H9 (cell line): ENCODE results near the gene FAM174C. TPM values are rescaled to one million over a fixed set of nuclear protein-coding genes. Genes with fewer than 3 reads are reported as not detected.

Source experiments
- DNase-seq: peaks from one replicate; pipeline ENCODE4 v3.0.0-alpha.2; 2017
- H2AFZ ChIP-seq: one replicate; pipeline ENCODE4 v1.6.1; 2013; ENCODE audit warnings: mild to moderate bottlenecking, low read length, control low read depth, moderate library complexity
- H2AK5ac ChIP-seq: 2 replicates; pipeline ENCODE4 v1.6.1; 2013; ENCODE audit warnings: low read length, control low read depth, mixed read lengths; ENCODE audit not compliant: insufficient read length
- H2BK120ac ChIP-seq: one replicate; pipeline ENCODE4 v1.6.1; 2013; ENCODE audit warnings: low read depth, mild to moderate bottlenecking, low read length, control low read depth, inconsistent platforms; ENCODE audit not compliant: poor library complexity, severe bottlenecking
- H2BK12ac ChIP-seq: 2 replicates; pipeline ENCODE4 v1.6.1; 2013; ENCODE audit warnings: low read length, control low read depth, mixed read lengths, low read depth; ENCODE audit not compliant: insufficient read length
- H2BK15ac ChIP-seq: 2 replicates; pipeline ENCODE4 v1.6.1; 2013; ENCODE audit warnings: low read depth, low read length, control low read depth
- H2BK20ac ChIP-seq: one replicate; pipeline ENCODE4 v1.6.1; 2013; ENCODE audit warnings: low read depth, mild to moderate bottlenecking, low read length, control low read depth, inconsistent platforms; ENCODE audit not compliant: poor library complexity, severe bottlenecking
- H2BK5ac ChIP-seq: 2 replicates; pipeline ENCODE4 v1.6.1; 2013; ENCODE audit warnings: low read length, control low read depth, mixed read lengths; ENCODE audit not compliant: insufficient read length
- H3K14ac ChIP-seq: 2 replicates; pipeline ENCODE4 v1.6.1; 2013; ENCODE audit warnings: low read length, control low read depth; ENCODE audit not compliant: insufficient read depth
- H3K18ac ChIP-seq: 2 replicates; pipeline ENCODE4 v1.6.1; 2013; ENCODE audit warnings: low read depth, mild to moderate bottlenecking, mixed read lengths, low read length, control low read depth; ENCODE audit not compliant: insufficient read length
- H3K23ac ChIP-seq: 2 replicates; pipeline ENCODE4 v1.6.1; 2013; ENCODE audit warnings: low read length, control low read depth, mixed read lengths, low read depth; ENCODE audit not compliant: insufficient read length
- H3K23me2 ChIP-seq: 2 replicates; pipeline ENCODE4 v1.6.1; 2013; ENCODE audit warnings: low read depth, mild to moderate bottlenecking, mixed read lengths, low read length, control low read depth; ENCODE audit not compliant: insufficient read length, poor library complexity, severe bottlenecking
- H3K27ac ChIP-seq: 2 replicates; pipeline ENCODE4 v1.5.1; 2013; ENCODE audit warnings: low read length, control low read depth, mixed read lengths, low read depth; ENCODE audit not compliant: insufficient read length
- H3K27me3 ChIP-seq: 2 replicates; pipeline ENCODE4 v1.6.1; 2013; ENCODE audit warnings: low read length, control low read depth, inconsistent platforms; ENCODE audit not compliant: insufficient read depth
- H3K4ac ChIP-seq: 2 replicates; pipeline ENCODE4 v1.6.1; 2013; ENCODE audit warnings: low read depth, mild to moderate bottlenecking, control low read depth, inconsistent platforms, low read length, moderate library complexity
- H3K4me1 ChIP-seq: 2 replicates; pipeline ENCODE4 v1.6.1; 2013; ENCODE audit warnings: low read length, control low read depth, inconsistent platforms; ENCODE audit not compliant: insufficient read depth
- H3K4me2 ChIP-seq: 2 replicates; pipeline ENCODE4 v1.6.1; 2013; ENCODE audit warnings: low read length, control low read depth, mixed read lengths; ENCODE audit not compliant: insufficient read length, insufficient read depth
- H3K56ac ChIP-seq: 2 replicates; pipeline ENCODE4 v1.6.1; 2013; ENCODE audit warnings: low read depth, mild to moderate bottlenecking, mixed read lengths, low read length, control low read depth; ENCODE audit not compliant: insufficient read length
- H3K79me1 ChIP-seq: 2 replicates; pipeline ENCODE4 v1.6.1; 2013; ENCODE audit warnings: low read depth, mild to moderate bottlenecking, moderate library complexity, low read length, control low read depth, inconsistent platforms; ENCODE audit not compliant: insufficient read depth, poor library complexity, severe bottlenecking
- H3K79me2 ChIP-seq: 2 replicates; pipeline ENCODE4 v1.6.1; 2013; ENCODE audit warnings: low read length, control low read depth, inconsistent platforms; ENCODE audit not compliant: insufficient read depth
- H3K9ac ChIP-seq: 2 replicates; pipeline ENCODE4 v1.6.1; 2013; ENCODE audit warnings: low read length, control low read depth, mixed read lengths; ENCODE audit not compliant: insufficient read length; ENCODE audit errors: extremely low read depth
- H3K9me3 ChIP-seq: one replicate; pipeline ENCODE4 v1.6.1; 2013; ENCODE audit warnings: low read depth, low read length, inconsistent platforms; ENCODE audit not compliant: control insufficient read depth
- H3T11ph ChIP-seq: one replicate; pipeline ENCODE4 v1.6.1; 2013; ENCODE audit warnings: mild to moderate bottlenecking, low read length, control low read depth, inconsistent platforms
- H4K20me1 ChIP-seq: one replicate; pipeline ENCODE4 v1.6.1; 2013; ENCODE audit not compliant: control insufficient read depth, insufficient read length, insufficient read depth
- H4K5ac ChIP-seq: 2 replicates; pipeline ENCODE4 v1.6.1; 2013; ENCODE audit warnings: low read depth, mild to moderate bottlenecking, mixed read lengths, low read length, control low read depth; ENCODE audit not compliant: insufficient read length
- H4K8ac ChIP-seq: replicated peaks from 2 replicates; pipeline ENCODE4 v1.6.1; 2013; ENCODE audit warnings: low read length, control low read depth, mixed read lengths, low read depth; ENCODE audit not compliant: insufficient read length
- H4K91ac ChIP-seq: 2 replicates; pipeline ENCODE4 v1.6.1; 2013; ENCODE audit warnings: low read depth, mild to moderate bottlenecking, moderate library complexity, mixed read lengths, low read length, control low read depth; ENCODE audit not compliant: insufficient read length
- H3K27ac Mint-ChIP-seq, 3 experiments: 2 replicates in 2 of 3; 3 replicates in 1 of 3; pipeline ENCODE4 v1.8.0; 2020 to 2021; ENCODE audit warnings: mixed read lengths in 3 of 3, mild to moderate bottlenecking in 1 of 3, moderate library complexity in 1 of 3
- H3K27me3 Mint-ChIP-seq: 2 replicates; pipeline ENCODE4 v1.8.0; 2021; ENCODE audit warnings: low read depth, mild to moderate bottlenecking, moderate library complexity, mixed read lengths
- H3K36me3 Mint-ChIP-seq, 3 experiments: 2 replicates in 2 of 3; 3 replicates in 1 of 3; pipeline ENCODE4 v1.8.0; 2020 to 2021; ENCODE audit warnings: low read depth in 3 of 3, mixed read lengths in 3 of 3; ENCODE audit not compliant: insufficient read depth in 1 of 3
- H3K4me1 Mint-ChIP-seq, 2 experiments: 2 replicates each; pipeline ENCODE4 v1.8.0; 2020; ENCODE audit warnings: mixed read lengths in 2 of 2
- H3K4me3 Mint-ChIP-seq, 2 experiments: 2 replicates in 1 of 2; 3 replicates in 1 of 2; pipeline ENCODE4 v1.8.0; 2020 to 2021; ENCODE audit warnings: mild to moderate bottlenecking in 2 of 2, mixed read lengths in 2 of 2, moderate library complexity in 1 of 2
- H3K9me3 Mint-ChIP-seq, 2 experiments: 2 replicates in 1 of 2; 3 replicates in 1 of 2; pipeline ENCODE4 v1.8.0; 2020; ENCODE audit warnings: mild to moderate bottlenecking in 2 of 2, mixed read lengths in 2 of 2, moderate library complexity in 1 of 2
- WGBS: extraction: QIAGEN DNeasy Blood & Tissue Kit; methylation state at CpG from one replicate; pipeline ENCODE4 v1.1.7; 2013; ENCODE audit warnings: missing lambda C conversion rate, low lambda C conversion rate, mixed read lengths; ENCODE audit not compliant: insufficient read length; ENCODE audit errors: extremely low coverage; 5-methylcytosine and 5-hydroxymethylcytosine counted together
- total RNA-seq: library from RNA; stranded (reverse); gene quantifications from 2 replicates; pipeline ENCODE4 v1.2.1, GENCODE V29; 2021
- TF ChIP-seq, protein P1 (sequence below): fragments of 200-600 bp; sonication (generic); conservative IDR thresholded peaks from 3 replicates; pipeline ENCODE4 v1.8.0; 2021; ENCODE audit warnings: antibody characterized with exemption, mild to moderate bottlenecking

The FAM174C gene
- total RNA-seq, 1 experiment from 2014 or later = 63.0 TPM

DNA sequence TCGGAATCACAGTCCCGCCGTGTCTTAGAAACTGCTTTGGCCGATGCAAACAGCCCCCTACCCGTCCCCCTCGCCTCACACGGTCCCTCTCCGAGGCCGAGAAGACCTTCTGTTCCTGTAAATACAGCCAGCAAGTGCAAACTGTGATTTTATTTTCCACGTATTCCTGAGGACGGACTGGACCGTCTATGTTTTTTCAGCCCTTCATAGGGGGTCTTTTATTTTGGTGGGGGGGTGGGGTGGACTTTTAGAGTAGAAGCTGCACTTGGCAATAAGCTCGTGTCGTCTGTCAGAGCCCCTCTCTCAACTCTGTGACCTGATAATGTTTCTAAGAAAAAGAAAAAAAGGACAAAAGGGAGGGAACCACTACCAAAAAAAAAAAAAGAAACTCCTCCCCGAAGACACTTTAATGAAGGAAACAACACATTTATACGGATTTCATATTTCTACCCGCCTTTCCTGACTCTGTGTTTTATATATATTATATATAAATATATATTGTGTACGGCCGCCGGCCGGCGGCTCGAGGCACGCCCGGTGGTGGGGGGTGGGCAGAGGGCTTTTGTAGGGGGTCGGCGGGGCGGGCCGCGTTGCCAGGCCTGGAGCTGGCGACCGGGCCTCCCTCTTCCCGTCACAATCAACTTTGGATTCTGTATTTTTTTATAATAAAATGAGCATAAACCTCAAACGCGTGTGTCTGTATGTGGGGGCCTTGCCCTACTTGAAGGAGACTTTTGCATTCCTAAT lies 25.6 kb downstream of the FAM174C start:
- Histone ChIP-seq H3K23me2 (no peaks in the 10 kb centered on the region), H3K9ac (no peak overlapping the region), H3K27ac (no peak overlapping the region), H3K4me1 (no peaks in the 10 kb centered on the region), H3K18ac (no peak overlapping the region), H2BK20ac (no peak overlapping the region), H2BK12ac (no peak overlapping the region), H2AFZ (no peak overlapping the region), H4K8ac (no peak overlapping the region), H3K4me2 (no peak overlapping the region), H2BK15ac (no peak overlapping the region), H3K56ac (no peak overlapping the region), H3K9me3 (no peaks in the 10 kb centered on the region), H2BK5ac (no peak overlapping the region), H4K20me1 (peaks cover 2% of the 10 kb centered on the region), H3K23ac (no peak overlapping the region), H3T11ph (no peak overlapping the region), H3K79me1 (no peaks in the 10 kb centered on the region), H4K91ac (no peak overlapping the region), H2BK120ac (no peak overlapping the region), H4K5ac (no peak overlapping the region), H2AK5ac (no peak overlapping the region), H3K27me3 (no peaks in the 10 kb centered on the region), H3K4ac (no peak overlapping the region), H3K14ac (no peak overlapping the region), H3K79me2 (no peaks in the 10 kb centered on the region)
- Mint-ChIP-seq H3K4me1 (peaks cover 0 to 3% of the 10 kb centered on the region in 2 experiments; a peak in 2 of 4 replicates), H3K36me3 (peaks cover 2 to 4% (median 3%) of the 10 kb centered on the region in 3 experiments; a peak in 3 of 7 replicates), H3K4me3 (no peak overlapping the region; a peak in 2 of 5 replicates), H3K27ac (peak overlapping the region in 2 of 3 experiments; percentile 44 to 76; a peak in 1 of 7 replicates), H3K9me3 (no peaks in the 10 kb centered on the region; a peak in 1 of 5 replicates), H3K27me3 (no peaks in the 10 kb centered on the region)
- TF ChIP-seq, protein P1, sequence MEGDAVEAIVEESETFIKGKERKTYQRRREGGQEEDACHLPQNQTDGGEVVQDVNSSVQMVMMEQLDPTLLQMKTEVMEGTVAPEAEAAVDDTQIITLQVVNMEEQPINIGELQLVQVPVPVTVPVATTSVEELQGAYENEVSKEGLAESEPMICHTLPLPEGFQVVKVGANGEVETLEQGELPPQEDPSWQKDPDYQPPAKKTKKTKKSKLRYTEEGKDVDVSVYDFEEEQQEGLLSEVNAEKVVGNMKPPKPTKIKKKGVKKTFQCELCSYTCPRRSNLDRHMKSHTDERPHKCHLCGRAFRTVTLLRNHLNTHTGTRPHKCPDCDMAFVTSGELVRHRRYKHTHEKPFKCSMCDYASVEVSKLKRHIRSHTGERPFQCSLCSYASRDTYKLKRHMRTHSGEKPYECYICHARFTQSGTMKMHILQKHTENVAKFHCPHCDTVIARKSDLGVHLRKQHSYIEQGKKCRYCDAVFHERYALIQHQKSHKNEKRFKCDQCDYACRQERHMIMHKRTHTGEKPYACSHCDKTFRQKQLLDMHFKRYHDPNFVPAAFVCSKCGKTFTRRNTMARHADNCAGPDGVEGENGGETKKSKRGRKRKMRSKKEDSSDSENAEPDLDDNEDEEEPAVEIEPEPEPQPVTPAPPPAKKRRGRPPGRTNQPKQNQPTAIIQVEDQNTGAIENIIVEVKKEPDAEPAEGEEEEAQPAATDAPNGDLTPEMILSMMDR = no peak
- WGBS = no CpG with 5 or more reads among the region's 35 CpGs
- DNase-seq = no peak
